Peyer's patch (tissue), 4 donors: ENCODE data around the gene MTA3. TPM values are rescaled to one million over a fixed set of nuclear protein-coding genes. Genes with fewer than 3 reads are reported as not detected.

Experiments
- DNase-seq, 3 donors: peaks; one replicate each; pipeline ENCODE4 v3.0.0-alpha.2; 2017 to 2019
- H3K27ac ChIP-seq, 4 donors: fragments of 200-600 bp; sonication (generic); one replicate each; pipeline ENCODE4 v1.5.1; 2016 to 2019
- H3K27me3 ChIP-seq, 2 donors: fragments of 200-600 bp; sonication (generic); one replicate each; pipeline ENCODE4 v1.5.1; 2019
- H3K36me3 ChIP-seq, 3 donors: fragments of 200-600 bp; sonication (generic); one replicate each; pipeline ENCODE4 v1.5.1; 2016 to 2019
- H3K4me1 ChIP-seq, 4 donors: fragments of 200-600 bp; sonication (generic); one replicate each; pipeline ENCODE4 v1.5.1; 2016 to 2019
- H3K4me3 ChIP-seq, 4 donors: fragments of 200-600 bp; sonication (generic); 1 replicate in 3 of 4; 2 replicates in 1 of 4; pipeline ENCODE4 v1.5.1; 2016 to 2019; ENCODE audit warnings: mild to moderate bottlenecking in 1 of 4
- H3K9me3 ChIP-seq, 4 donors: fragments of 200-600 bp; sonication (generic); one replicate each; pipeline ENCODE4 v1.5.1; 2016 to 2019; ENCODE audit warnings: mild to moderate bottlenecking in 1 of 4
- CTCF ChIP-seq, 6 experiments: fragments of 450-650 bp in 4 of 6; fragments of 200-600 bp in 2 of 6; sonication (generic) in 1 of 6; IDR thresholded peaks; one replicate each; pipeline ENCODE4 v1.5.1; 2017 to 2019; ENCODE audit warnings: antibody characterized with exemption in 6 of 6, mild to moderate bottlenecking in 3 of 6, moderate library complexity in 1 of 6
- POLR2A ChIP-seq, 2 donors: fragments of 450-650 bp; IDR thresholded peaks; one replicate each; pipeline ENCODE4 v1.5.1; 2017; ENCODE audit warnings: antibody characterized with exemption in 2 of 2, mild to moderate bottlenecking in 2 of 2, moderate library complexity in 2 of 2
- total RNA-seq, 4 donors: library from RNA; depleted of rRNA; stranded (reverse); fragments of >200 nt; gene quantifications; one replicate each; pipeline ENCODE4 v1.1.0, GENCODE V29; 2016

Gene MTA3
- total RNA-seq, 4 donors from 2014 or later: 20.0 to 87.5 (median 34.2) TPM

- DNase-seq: no peak
- TF ChIP-seq CTCF (IDR thresholded peaks at IDR 0.05) (no peak), POLR2A (IDR thresholded peaks at IDR 0.05) (no peak)
- no peaks in the 10 kb centered on the region for H3K27me3 ChIP-seq
- peaks cover 0 to 11% (median 0%) of the 10 kb centered on the region in 3 donors for H3K36me3 ChIP-seq
- H3K27ac ChIP-seq: no peak overlapping the region
- H3K9me3 ChIP-seq: no peaks in the 10 kb centered on the region
- H3K4me3 ChIP-seq: no peak overlapping the region
- H3K4me1 ChIP-seq: no peaks in the 10 kb centered on the region
Observed at GRCh38 chr2:42588121-42588520, 19.7 kb downstream of the MTA3 start.

- H3K4me3 ChIP-seq: no peak overlapping the region
- no peaks in the 10 kb centered on the region for H3K4me1 ChIP-seq
- no peak overlapping the region for H3K27ac ChIP-seq
- H3K9me3 ChIP-seq: no peaks in the 10 kb centered on the region
- TF ChIP-seq CTCF (IDR thresholded peaks at IDR 0.05): no peak
- no peak for TF ChIP-seq POLR2A (IDR thresholded peaks at IDR 0.05)
- no peak for DNase-seq
- no peaks in the 10 kb centered on the region for H3K27me3 ChIP-seq
- peaks cover 0 to 5% (median 0%) of the 10 kb centered on the region in 3 donors for H3K36me3 ChIP-seq
Observed at GRCh38 chr2:42590176-42590575, 21.7 kb downstream of the MTA3 start.

GRCh38 chr2:42593282-42593681 lies 24.9 kb downstream of the MTA3 start:
- no peak overlapping the region for H3K4me3 ChIP-seq
- no peaks in the 10 kb centered on the region for H3K27me3 ChIP-seq
- TF ChIP-seq POLR2A (IDR thresholded peaks at IDR 0.05): no peak
- no peak for TF ChIP-seq CTCF (IDR thresholded peaks at IDR 0.05)
- H3K9me3 ChIP-seq: no peaks in the 10 kb centered on the region
- no peak for DNase-seq
- H3K27ac ChIP-seq: no peak overlapping the region
- H3K4me1 ChIP-seq: no peaks in the 10 kb centered on the region
- H3K36me3 ChIP-seq: no peaks in the 10 kb centered on the region

- Histone ChIP-seq H3K27me3 (no peaks in the 10 kb centered on the region), H3K27ac (no peak overlapping the region), H3K36me3 (no peaks in the 10 kb centered on the region), H3K4me1 (no peaks in the 10 kb centered on the region), H3K9me3 (no peaks in the 10 kb centered on the region), H3K4me3 (no peak overlapping the region)
- no peak for TF ChIP-seq POLR2A (IDR thresholded peaks at IDR 0.05)
- no peak for TF ChIP-seq CTCF (IDR thresholded peaks at IDR 0.05)
- DNase-seq: no peak
Observed at GRCh38 chr2:42598656-42599055, 30.2 kb downstream of the MTA3 start.

- no peaks in the 10 kb centered on the region for H3K4me1 ChIP-seq
- no peak overlapping the region for H3K4me3 ChIP-seq
- H3K36me3 ChIP-seq: no peaks in the 10 kb centered on the region
- TF ChIP-seq CTCF (IDR thresholded peaks at IDR 0.05): no peak
- no peak for TF ChIP-seq POLR2A (IDR thresholded peaks at IDR 0.05)
- H3K27me3 ChIP-seq: no peaks in the 10 kb centered on the region
- H3K27ac ChIP-seq: no peak overlapping the region
- DNase-seq: no peak
- H3K9me3 ChIP-seq: no peaks in the 10 kb centered on the region
Observed at GRCh38 chr2:42601076-42601475, 32.6 kb downstream of the MTA3 start.

GRCh38 chr2:42602218-42602875 lies 33.9 kb downstream of the MTA3 start:
- H3K4me3 ChIP-seq: no peak overlapping the region
- H3K4me1 ChIP-seq: no peaks in the 10 kb centered on the region
- no peaks in the 10 kb centered on the region for H3K9me3 ChIP-seq
- TF ChIP-seq CTCF (IDR thresholded peaks at IDR 0.05) (no peak), POLR2A (IDR thresholded peaks at IDR 0.05) (no peak)
- no peak overlapping the region for H3K27ac ChIP-seq
- DNase-seq: no peak
- no peaks in the 10 kb centered on the region for H3K27me3 ChIP-seq
- H3K36me3 ChIP-seq: no peaks in the 10 kb centered on the region
